HL-60 (cell line): ENCODE measurements around the gene TMEM41A.
"Not testable (repeated sequence)": the region's sequence is repeated elsewhere in the genome, so short reads cannot be mapped to it uniquely, and the experiment has no call there.

ENCODE experiments used
- DNase-seq, 2 experiments: peaks; one replicate each; pipeline ENCODE4 v3.0.0-alpha.2; 2010 to 2020; ENCODE audit warnings: low read depth in 1 of 2, low spot score in 1 of 2
- H3K27ac ChIP-seq: fragments of 250-450 bp; sonication (Bioruptor Pico); replicated peaks from 2 replicates; pipeline ENCODE4 v1.5.1; 2020; ENCODE audit warnings: mild to moderate bottlenecking, moderate library complexity
- H3K27me3 ChIP-seq: fragments of 250-450 bp; sonication (Bioruptor Pico); 2 replicates; pipeline ENCODE4 v1.5.1; 2021; ENCODE audit warnings: mild to moderate bottlenecking, moderate library complexity; ENCODE audit not compliant: insufficient read depth, poor library complexity, severe bottlenecking
- H3K4me3 ChIP-seq: replicated peaks from 2 replicates; pipeline ENCODE4 v1.5.1; 2011; ENCODE audit warnings: mild to moderate bottlenecking, control low read depth, low read length; ENCODE audit not compliant: insufficient read depth
- GABPA ChIP-seq: IDR thresholded peaks from 2 replicates; pipeline ENCODE4 v1.6.1; 2012; ENCODE audit warnings: low read depth
- POLR2AphosphoS5 ChIP-seq: IDR thresholded peaks from 2 replicates; pipeline ENCODE4 v1.6.1; 2012; ENCODE audit warnings: low read depth
- SPI1 ChIP-seq: IDR thresholded peaks from 2 replicates; pipeline ENCODE4 v1.6.1; 2012; ENCODE audit warnings: low read depth, mild to moderate bottlenecking, borderline replicate concordance
- TF ChIP-seq, protein P1 (sequence below): IDR thresholded peaks from one replicate; pipeline ENCODE4 v1.5.1; 2011; ENCODE audit warnings: low read length, control low read depth, inconsistent platforms; ENCODE audit not compliant: insufficient read depth
- TF ChIP-seq, protein P2 (sequence below): IDR thresholded peaks from 2 replicates; pipeline ENCODE4 v1.6.1; 2012; ENCODE audit warnings: low read depth; ENCODE audit not compliant: insufficient replicate concordance

Gene TMEM41A

DNA sequence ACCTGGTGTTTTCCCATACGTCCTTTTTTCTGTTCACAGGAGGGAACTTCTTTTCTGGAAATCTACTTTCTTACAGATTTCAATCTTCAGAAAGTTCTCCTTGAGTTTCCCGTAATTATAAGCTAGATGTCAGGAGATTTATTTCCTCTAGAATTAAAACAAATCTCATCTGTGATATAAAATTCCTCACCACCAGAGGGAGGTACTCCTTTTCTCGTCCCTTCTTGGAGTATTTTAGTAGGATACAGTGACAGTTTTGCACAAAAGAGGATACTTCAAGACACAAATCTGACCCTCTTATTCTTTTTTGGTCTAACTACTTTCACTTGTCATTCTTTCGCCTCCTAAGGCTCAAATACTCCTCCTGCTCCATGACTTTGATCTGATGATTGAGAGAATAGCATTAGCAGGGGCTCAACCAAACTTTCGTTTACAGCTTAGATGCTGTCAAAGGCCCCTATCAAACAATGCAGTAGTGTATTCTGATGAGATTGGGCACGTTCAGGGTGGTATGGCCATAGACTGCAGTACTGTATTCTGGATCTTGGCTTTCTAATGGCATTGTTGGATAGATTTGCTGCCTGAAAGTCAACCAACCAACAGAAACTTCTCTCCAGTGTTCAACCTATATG is 38.0 kb downstream of the TMEM41A start:
- TF ChIP-seq, protein P1, sequence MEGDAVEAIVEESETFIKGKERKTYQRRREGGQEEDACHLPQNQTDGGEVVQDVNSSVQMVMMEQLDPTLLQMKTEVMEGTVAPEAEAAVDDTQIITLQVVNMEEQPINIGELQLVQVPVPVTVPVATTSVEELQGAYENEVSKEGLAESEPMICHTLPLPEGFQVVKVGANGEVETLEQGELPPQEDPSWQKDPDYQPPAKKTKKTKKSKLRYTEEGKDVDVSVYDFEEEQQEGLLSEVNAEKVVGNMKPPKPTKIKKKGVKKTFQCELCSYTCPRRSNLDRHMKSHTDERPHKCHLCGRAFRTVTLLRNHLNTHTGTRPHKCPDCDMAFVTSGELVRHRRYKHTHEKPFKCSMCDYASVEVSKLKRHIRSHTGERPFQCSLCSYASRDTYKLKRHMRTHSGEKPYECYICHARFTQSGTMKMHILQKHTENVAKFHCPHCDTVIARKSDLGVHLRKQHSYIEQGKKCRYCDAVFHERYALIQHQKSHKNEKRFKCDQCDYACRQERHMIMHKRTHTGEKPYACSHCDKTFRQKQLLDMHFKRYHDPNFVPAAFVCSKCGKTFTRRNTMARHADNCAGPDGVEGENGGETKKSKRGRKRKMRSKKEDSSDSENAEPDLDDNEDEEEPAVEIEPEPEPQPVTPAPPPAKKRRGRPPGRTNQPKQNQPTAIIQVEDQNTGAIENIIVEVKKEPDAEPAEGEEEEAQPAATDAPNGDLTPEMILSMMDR = no peak
- TF ChIP-seq GABPA = no peak
- TF ChIP-seq POLR2AphosphoS5 = no peak
- TF ChIP-seq, protein P2, sequence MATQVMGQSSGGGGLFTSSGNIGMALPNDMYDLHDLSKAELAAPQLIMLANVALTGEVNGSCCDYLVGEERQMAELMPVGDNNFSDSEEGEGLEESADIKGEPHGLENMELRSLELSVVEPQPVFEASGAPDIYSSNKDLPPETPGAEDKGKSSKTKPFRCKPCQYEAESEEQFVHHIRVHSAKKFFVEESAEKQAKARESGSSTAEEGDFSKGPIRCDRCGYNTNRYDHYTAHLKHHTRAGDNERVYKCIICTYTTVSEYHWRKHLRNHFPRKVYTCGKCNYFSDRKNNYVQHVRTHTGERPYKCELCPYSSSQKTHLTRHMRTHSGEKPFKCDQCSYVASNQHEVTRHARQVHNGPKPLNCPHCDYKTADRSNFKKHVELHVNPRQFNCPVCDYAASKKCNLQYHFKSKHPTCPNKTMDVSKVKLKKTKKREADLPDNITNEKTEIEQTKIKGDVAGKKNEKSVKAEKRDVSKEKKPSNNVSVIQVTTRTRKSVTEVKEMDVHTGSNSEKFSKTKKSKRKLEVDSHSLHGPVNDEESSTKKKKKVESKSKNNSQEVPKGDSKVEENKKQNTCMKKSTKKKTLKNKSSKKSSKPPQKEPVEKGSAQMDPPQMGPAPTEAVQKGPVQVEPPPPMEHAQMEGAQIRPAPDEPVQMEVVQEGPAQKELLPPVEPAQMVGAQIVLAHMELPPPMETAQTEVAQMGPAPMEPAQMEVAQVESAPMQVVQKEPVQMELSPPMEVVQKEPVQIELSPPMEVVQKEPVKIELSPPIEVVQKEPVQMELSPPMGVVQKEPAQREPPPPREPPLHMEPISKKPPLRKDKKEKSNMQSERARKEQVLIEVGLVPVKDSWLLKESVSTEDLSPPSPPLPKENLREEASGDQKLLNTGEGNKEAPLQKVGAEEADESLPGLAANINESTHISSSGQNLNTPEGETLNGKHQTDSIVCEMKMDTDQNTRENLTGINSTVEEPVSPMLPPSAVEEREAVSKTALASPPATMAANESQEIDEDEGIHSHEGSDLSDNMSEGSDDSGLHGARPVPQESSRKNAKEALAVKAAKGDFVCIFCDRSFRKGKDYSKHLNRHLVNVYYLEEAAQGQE = no peak
- no peak for TF ChIP-seq SPI1
- DNase-seq = no peak
- H3K4me3 ChIP-seq = no peak overlapping the region

GRCh38 chr3:185460309-185460708 is 38.5 kb downstream of the TMEM41A start:
- H3K27me3 ChIP-seq = no peaks in the 10 kb centered on the region
- no peak overlapping the region for H3K4me3 ChIP-seq
- no peak for DNase-seq
- H3K27ac ChIP-seq = no peak overlapping the region
- TF ChIP-seq GABPA = no peak
- TF ChIP-seq, protein P1 = no peak
- TF ChIP-seq, protein P2 = no peak
- TF ChIP-seq POLR2AphosphoS5 = no peak
- no peak for TF ChIP-seq SPI1

More for the DNA sequence above, 38.0 kb downstream of the TMEM41A start:
- no peaks in the 10 kb centered on the region for H3K27me3 ChIP-seq
- H3K27ac ChIP-seq = no peak overlapping the region

DNA sequence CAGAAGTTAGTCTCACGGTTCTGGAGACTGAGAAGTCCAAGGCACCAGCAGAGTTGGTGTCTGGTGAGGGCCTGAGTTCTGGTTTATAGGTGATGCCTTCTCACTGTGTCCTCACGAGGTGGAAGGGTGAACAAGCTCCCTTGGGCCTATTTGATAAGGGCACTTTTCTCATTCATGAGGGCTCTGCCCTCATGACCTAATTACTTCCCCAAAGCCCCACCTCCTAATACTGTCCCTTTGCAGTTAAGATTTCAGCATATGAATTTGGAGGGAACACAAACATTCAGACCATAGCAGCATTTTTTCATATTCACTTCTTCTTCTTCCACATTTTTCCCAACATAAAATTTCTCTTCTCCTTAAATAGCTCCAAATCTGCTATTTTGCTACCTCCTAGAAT is 41.5 kb downstream of the TMEM41A start:
- DNase-seq = no peak
- no peak overlapping the region for H3K4me3 ChIP-seq
- H3K27ac ChIP-seq = no peak overlapping the region
- TF ChIP-seq GABPA = no peak
- no peaks in the 10 kb centered on the region for H3K27me3 ChIP-seq

DNA sequence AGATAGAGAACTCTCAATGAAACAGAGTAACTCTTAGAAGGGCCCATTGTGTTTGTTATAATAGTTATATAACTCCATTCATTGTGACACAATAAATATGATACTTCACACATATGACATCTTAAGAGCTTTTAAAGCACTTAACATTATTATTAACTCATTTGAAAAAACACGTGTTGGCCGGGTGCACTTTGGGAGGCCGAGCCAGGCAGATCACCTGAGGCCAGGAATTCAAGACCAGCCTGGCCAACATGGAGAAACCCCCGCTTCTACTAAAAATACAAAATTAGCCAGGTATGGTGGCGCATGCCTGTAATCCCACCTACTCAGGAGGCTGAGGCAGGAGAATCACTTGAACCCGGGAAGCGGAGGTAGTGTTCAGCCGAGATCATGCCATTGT is 47.4 kb downstream of the TMEM41A start:
- not testable (repeated sequence) for DNase-seq, H3K4me3 ChIP-seq, H3K27ac ChIP-seq, H3K27me3 ChIP-seq

- no peak for DNase-seq
- TF ChIP-seq, protein P1 = no peak
- TF ChIP-seq POLR2AphosphoS5 (no peak), GABPA (no peak), SPI1 (no peak)
- TF ChIP-seq, protein P2 = no peak
- H3K27ac ChIP-seq = no peak overlapping the region
- H3K4me3 ChIP-seq = no peak overlapping the region
- H3K27me3 ChIP-seq = no peaks in the 10 kb centered on the region
These were observed 50.7 kb downstream of the TMEM41A start for GRCh38 chr3:185448107-185448506.
